K562 (cell line): Measurements from ENCODE around the gene PQBP1. TPM values are rescaled to one million over a fixed set of nuclear protein-coding genes. Genes with fewer than 3 reads are reported as not detected.

ENCODE experiments used
- ADNP ChIP-seq: fragments of 200-800 bp; sonication (Bioruptor generic); IDR thresholded peaks from 2 replicates; pipeline ENCODE4 v1.6.1; 2016; ENCODE audit warnings: missing genetic modification characterization, missing compliant biosample characterization
- ATF6 ChIP-seq: sonication (generic); formaldehyde crosslinking; IDR thresholded peaks from 2 replicates; pipeline ENCODE4 v1.4.0; 2020; ENCODE audit warnings: mild to moderate bottlenecking, missing genetic modification reagents
- BHLHE40 ChIP-seq: IDR thresholded peaks from 2 replicates; pipeline ENCODE4 v1.6.1; 2011; ENCODE audit warnings: low read length, improper control_type of control experiment
- HDAC1 ChIP-seq, 2 experiments: fragments of 450-650 bp; IDR thresholded peaks; 2 replicates each; pipeline ENCODE4 v1.6.1; 2016 to 2017; ENCODE audit warnings: inconsistent platforms in 1 of 2, mild to moderate bottlenecking in 1 of 2, moderate library complexity in 1 of 2
- SREBF1 ChIP-seq: fragments of 150-350 bp; IDR thresholded peaks from 2 replicates; pipeline ENCODE4 v1.6.1; 2014; ENCODE audit warnings: antibody characterized with exemption, low read depth, low read length, borderline replicate concordance
- U2AF1 ChIP-seq: fragments of 200-400 bp; formaldehyde crosslinking; optimal IDR thresholded peaks from 2 replicates; pipeline ENCODE3; 2017; ENCODE audit warnings: mild to moderate bottlenecking, low read depth, low read length, moderate library complexity
- ZMIZ1 ChIP-seq, 2 experiments: fragments of 150-350 bp in 1 of 2; IDR thresholded peaks; 2 replicates each; pipeline ENCODE4 v1.6.1; 2012 to 2016; ENCODE audit warnings: low read depth in 2 of 2, low read length in 2 of 2, mild to moderate bottlenecking in 1 of 2, moderate library complexity in 1 of 2
- ZNF253 ChIP-seq: fragments of 250-450 bp; sonication (Bioruptor Pico); conservative IDR thresholded peaks from 2 replicates; pipeline ENCODE4 v1.6.1; 2021; ENCODE audit warnings: mild to moderate bottlenecking
- polyA plus RNA-seq, 8 experiments: library from polyadenylated mRNA; depleted of rRNA in 4 of 8; stranded (reverse) in 5 of 8; unstranded in 3 of 8; fragments of >200 nt; fragmentation: Nextera tagmentation in 2 of 8; fragmentation: Illumina TruSeq in 1 of 8; extraction: Ambion mirVana in 2 of 8; extraction: Trizol in 1 of 8; gene quantifications; 2 replicates each; pipeline versions ENCODE4 v1.2.1 to v1.2.3, GENCODE V29; 2011 to 2014; ENCODE audit warnings: inconsistent platforms in 1 of 8, missing spikeins in 1 of 8
- total RNA-seq, 7 experiments: library from RNA; depleted of rRNA in 6 of 7; stranded (reverse); fragments of >200 nt in 6 of 7; fragmentation: Illumina TruSeq in 2 of 7; extraction: Trizol in 2 of 7; gene quantifications; 2 replicates each; pipeline versions ENCODE4 v1.2.1 to v1.2.3, GENCODE V29; 2011 to 2021; ENCODE audit warnings: low replicate concordance in 1 of 7
- TF ChIP-seq, protein P1 (sequence below), 2 experiments: fragments of 450-650 bp; IDR thresholded peaks; 2 replicates each; pipeline ENCODE4 v1.6.1; 2016; ENCODE audit warnings: mild to moderate bottlenecking in 2 of 2, borderline replicate concordance in 1 of 2, low read depth in 1 of 2, moderate library complexity in 1 of 2
- TF ChIP-seq, protein P2 (sequence below): sonication (generic); formaldehyde crosslinking; IDR thresholded peaks from 2 replicates; pipeline ENCODE4 v1.8.0; 2022; ENCODE audit warnings: missing genetic modification reagents, mild to moderate bottlenecking, moderate library complexity, borderline replicate concordance

Gene PQBP1
- total and polyA plus RNA-seq, 9 of the 15 experiments (the other 6 are each of a cell fraction or from before 2014, with no cell fraction given): 41.3 to 262 (median 112) TPM

GRCh38 chrX:48917139-48918001 lies 19.6 kb downstream of the PQBP1 start (continued):
- TF ChIP-seq, protein P1, sequence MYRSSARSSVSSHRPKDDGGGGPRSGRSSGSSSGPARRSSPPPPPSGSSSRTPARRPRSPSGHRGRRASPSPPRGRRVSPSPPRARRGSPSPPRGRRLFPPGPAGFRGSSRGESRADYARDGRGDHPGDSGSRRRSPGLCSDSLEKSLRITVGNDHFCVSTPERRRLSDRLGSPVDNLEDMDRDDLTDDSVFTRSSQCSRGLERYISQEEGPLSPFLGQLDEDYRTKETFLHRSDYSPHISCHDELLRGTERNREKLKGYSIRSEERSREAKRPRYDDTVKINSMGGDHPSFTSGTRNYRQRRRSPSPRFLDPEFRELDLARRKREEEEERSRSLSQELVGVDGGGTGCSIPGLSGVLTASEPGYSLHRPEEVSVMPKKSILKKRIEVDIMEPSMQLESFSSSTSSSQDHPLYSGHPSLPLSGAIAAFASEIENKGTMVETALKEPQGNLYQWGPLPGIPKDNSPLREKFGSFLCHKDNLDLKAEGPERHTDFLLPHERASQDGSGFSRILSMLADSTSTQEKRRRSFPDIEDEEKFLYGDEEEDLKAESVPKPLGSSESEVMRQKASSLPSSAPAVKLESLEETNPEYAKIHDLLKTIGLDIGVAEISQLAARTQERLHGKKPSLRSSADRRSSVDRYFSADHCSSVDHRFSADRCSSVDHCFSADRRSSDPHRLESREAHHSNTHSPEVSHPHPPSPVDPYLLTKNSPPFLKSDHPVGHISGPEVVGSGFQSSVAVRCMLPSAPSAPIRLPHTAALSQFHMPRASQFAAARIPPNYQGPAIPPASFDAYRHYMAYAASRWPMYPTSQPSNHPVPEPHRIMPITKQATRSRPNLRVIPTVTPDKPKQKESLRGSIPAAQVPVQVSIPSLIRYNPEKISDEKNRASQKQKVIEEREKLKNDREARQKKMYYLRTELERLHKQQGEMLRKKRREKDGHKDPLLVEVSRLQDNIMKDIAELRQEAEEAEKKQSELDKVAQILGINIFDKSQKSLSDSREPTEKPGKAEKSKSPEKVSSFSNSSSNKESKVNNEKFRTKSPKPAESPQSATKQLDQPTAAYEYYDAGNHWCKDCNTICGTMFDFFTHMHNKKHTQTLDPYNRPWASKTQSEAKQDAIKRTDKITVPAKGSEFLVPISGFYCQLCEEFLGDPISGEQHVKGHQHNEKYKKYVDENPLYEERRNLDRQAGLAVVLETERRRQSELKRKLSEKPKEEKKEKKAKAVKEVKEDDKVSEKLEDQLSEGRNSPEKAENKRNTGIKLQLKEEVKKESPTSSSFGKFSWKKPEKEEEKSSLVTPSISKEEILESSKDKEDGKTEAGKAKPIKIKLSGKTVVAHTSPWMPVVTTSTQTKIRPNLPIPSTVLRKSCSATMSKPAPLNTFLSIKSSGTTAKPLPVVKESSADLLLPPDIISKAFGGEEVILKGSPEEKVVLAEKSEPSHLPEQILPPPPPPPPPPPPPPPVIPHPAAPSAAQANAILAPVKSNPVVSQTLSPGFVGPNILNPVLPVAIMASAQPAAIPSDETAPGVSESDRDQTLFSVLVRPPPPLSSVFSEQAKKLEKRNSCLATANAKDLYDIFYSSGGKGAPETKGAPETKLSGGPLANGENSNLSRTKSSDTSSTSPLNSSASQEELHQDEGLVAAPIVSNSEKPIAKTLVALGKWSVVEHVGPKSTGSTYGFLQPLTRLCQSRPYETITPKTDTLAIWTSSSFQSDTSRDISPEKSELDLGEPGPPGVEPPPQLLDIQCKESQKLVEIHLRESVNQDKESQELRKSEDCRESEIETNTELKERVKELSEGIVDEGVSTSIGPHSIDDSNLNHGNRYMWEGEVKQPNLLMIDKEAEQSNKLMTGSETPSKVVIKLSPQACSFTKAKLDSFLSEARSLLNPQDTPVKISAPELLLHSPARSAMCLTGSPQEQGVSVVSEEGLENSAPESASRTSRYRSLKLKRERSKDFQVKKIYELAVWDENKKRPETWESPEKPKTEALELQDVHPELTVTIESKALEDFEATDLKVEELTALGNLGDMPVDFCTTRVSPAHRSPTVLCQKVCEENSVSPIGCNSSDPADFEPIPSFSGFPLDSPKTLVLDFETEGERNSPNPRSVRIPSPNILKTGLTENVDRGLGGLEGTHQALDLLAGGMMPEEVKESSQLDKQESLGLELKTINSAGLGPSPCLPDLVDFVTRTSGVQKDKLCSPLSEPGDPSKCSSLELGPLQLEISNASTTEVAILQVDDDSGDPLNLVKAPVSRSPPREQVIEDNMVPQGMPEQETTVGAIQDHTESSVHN (IDR thresholded peaks at IDR 0.05; ENCODE audit: borderline replicate concordance in 1 of 2, low read depth in 1 of 2): no peak
- TF ChIP-seq, protein P2, sequence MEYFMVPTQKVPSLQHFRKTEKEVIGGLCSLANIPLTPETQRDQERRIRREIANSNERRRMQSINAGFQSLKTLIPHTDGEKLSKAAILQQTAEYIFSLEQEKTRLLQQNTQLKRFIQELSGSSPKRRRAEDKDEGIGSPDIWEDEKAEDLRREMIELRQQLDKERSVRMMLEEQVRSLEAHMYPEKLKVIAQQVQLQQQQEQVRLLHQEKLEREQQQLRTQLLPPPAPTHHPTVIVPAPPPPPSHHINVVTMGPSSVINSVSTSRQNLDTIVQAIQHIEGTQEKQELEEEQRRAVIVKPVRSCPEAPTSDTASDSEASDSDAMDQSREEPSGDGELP: peak; percentile 77; the same call in 1 of the 2 replicates
- TF ChIP-seq ZMIZ1 (IDR thresholded peaks at IDR 0.05; ENCODE audit: low read depth in 2 of 2, low read length in 2 of 2): 0 out of 4 replicates have a peak, but pooled peaks of 1 of the 2 experiments have one; percentile 19
- no peak for TF ChIP-seq U2AF1
- TF ChIP-seq ADNP (tag): no peak
- no peak for TF ChIP-seq ZNF253 (CRISPR knock-in tag)
- peak in 1 of 2 experiments; percentile 52; a peak in 2 of 4 replicates for TF ChIP-seq HDAC1 (IDR thresholded peaks at IDR 0.05)
- peak; percentile 51; the same call in 1 of the 2 replicates for TF ChIP-seq BHLHE40
- TF ChIP-seq ATF6 (CRISPR knock-in tag): no peak
- 0 out of 2 replicates have a peak, but pooled peaks have one; percentile 65 for TF ChIP-seq SREBF1
